Measurements from ENCODE around the gene CACNA1D.

DNA sequence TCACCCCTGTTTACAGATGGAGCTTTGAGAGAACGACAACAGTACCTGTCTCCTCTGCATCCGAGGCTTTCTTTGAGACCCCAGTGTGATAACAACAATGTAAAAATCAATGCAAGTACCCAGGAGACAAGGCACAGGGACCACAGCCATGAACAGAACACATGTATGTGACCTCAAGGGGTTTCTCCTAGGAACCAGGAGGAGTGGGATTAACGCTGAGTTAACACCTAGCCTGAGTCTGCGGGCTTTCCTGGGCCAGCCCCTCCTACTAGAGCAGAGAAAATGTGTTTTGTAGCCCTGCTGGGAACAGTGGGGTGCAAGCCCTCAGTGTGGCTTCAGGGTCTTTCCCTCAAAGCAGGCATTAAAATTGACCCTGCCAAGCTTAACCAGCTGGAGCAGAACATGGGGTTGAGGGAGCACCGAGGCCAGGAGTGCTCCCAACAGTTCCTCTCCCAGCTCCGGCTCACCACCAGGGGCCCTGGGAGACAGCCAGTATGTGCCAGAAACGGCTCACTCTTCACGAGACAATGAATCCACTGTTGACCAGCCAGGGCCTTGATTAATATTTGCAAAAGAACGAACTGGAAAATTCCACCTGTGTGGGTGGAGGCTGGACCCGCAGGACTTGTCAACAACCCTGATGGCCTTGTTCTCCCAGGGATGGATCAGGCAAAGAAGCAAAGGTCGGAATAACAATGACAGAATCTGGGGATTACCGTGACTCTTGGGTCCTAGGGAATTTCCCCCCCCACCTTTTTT is 348.2 kb downstream of the CACNA1D start:
- TF ChIP-seq EZH2 (IDR thresholded peaks at IDR 0.05; ENCODE audit: borderline replicate concordance, low read depth, low read length, severe bottlenecking), result no peak
- TF ChIP-seq, protein P1, sequence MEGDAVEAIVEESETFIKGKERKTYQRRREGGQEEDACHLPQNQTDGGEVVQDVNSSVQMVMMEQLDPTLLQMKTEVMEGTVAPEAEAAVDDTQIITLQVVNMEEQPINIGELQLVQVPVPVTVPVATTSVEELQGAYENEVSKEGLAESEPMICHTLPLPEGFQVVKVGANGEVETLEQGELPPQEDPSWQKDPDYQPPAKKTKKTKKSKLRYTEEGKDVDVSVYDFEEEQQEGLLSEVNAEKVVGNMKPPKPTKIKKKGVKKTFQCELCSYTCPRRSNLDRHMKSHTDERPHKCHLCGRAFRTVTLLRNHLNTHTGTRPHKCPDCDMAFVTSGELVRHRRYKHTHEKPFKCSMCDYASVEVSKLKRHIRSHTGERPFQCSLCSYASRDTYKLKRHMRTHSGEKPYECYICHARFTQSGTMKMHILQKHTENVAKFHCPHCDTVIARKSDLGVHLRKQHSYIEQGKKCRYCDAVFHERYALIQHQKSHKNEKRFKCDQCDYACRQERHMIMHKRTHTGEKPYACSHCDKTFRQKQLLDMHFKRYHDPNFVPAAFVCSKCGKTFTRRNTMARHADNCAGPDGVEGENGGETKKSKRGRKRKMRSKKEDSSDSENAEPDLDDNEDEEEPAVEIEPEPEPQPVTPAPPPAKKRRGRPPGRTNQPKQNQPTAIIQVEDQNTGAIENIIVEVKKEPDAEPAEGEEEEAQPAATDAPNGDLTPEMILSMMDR (IDR thresholded peaks at IDR 0.05; ENCODE audit: extremely low read depth in 1 of 2, insufficient read depth in 1 of 2, low read depth in 1 of 2, low read length in 2 of 2), result no peak
- no peak for TF ChIP-seq FOS (IDR thresholded peaks at IDR 0.05; ENCODE audit: borderline replicate concordance, insufficient read depth, low read length)
- TF ChIP-seq, protein P2, sequence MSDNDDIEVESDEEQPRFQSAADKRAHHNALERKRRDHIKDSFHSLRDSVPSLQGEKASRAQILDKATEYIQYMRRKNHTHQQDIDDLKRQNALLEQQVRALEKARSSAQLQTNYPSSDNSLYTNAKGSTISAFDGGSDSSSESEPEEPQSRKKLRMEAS (IDR thresholded peaks at IDR 0.05; ENCODE audit: insufficient read depth, insufficient read length), result no peak
- no peak for TF ChIP-seq POLR2AphosphoS5 (IDR thresholded peaks at IDR 0.05; ENCODE audit: insufficient read depth, low read depth, low read length)
- no peak for TF ChIP-seq POLR2A (IDR thresholded peaks at IDR 0.05; ENCODE audit: low read depth, low read length)
- no peak for TF ChIP-seq MYC (IDR thresholded peaks at IDR 0.05; ENCODE audit: low read depth, low read length)
- no peak for TF ChIP-seq JUN (IDR thresholded peaks at IDR 0.05; ENCODE audit: borderline replicate concordance, insufficient read depth, insufficient read length, low read depth)
- no peak for TF ChIP-seq GATA2 (IDR thresholded peaks at IDR 0.05; ENCODE audit: insufficient read depth, insufficient read length, low read depth, low read length)
